Neutrophil (primary cell): ENCODE data around the gene OIP5.

Experiments
- H3K27ac ChIP-seq: fragments of 200-600 bp; sonication (generic); 2 replicates; pipeline ENCODE4 v1.5.1; 2016; ENCODE audit warnings: mild to moderate bottlenecking, moderate library complexity
- H3K27me3 ChIP-seq: fragments of 200-600 bp; sonication (generic); 2 replicates; pipeline ENCODE4 v1.6.0; 2016; ENCODE audit warnings: mild to moderate bottlenecking
- H3K36me3 ChIP-seq: fragments of 200-600 bp; sonication (generic); 2 replicates; pipeline ENCODE4 v1.5.1; 2017
- H3K4me1 ChIP-seq, 2 experiments: fragments of 200-600 bp in 1 of 2; sonication (generic) in 1 of 2; 1 replicate in 1 of 2; 2 replicates in 1 of 2; pipeline versions ENCODE4 v1.5.1 to v1.6.1; 2013 to 2016; ENCODE audit warnings: low read depth in 1 of 2, low read length in 1 of 2, mild to moderate bottlenecking in 1 of 2, moderate library complexity in 1 of 2; ENCODE audit not compliant: control insufficient read depth in 1 of 2, insufficient read depth in 1 of 2
- H3K4me3 ChIP-seq, 2 experiments: fragments of 200-600 bp in 1 of 2; sonication (generic) in 1 of 2; 1 replicate in 1 of 2; 2 replicates in 1 of 2; pipeline ENCODE4 v1.5.1; 2013 to 2016; ENCODE audit warnings: low read depth in 1 of 2, low read length in 1 of 2, mild to moderate bottlenecking in 1 of 2, moderate library complexity in 1 of 2
- H3K9me3 ChIP-seq: fragments of 200-600 bp; sonication (generic); 2 replicates; pipeline ENCODE4 v1.5.1; 2016
- CTCF ChIP-seq: fragments of 200-600 bp; sonication (generic); IDR thresholded peaks from 2 replicates; pipeline ENCODE4 v1.5.1; 2016; ENCODE audit warnings: antibody characterized with exemption

The OIP5 gene

GRCh38 chr15:41292521-41292920 is 39.9 kb downstream of the OIP5 start:
- Histone ChIP-seq H3K27me3 (no peaks in the 10 kb centered on the region), H3K4me3 (no peak overlapping the region), H3K27ac (peak overlapping the region; percentile 85), H3K36me3 (peaks cover 35% of the 10 kb centered on the region), H3K9me3 (no peaks in the 10 kb centered on the region), H3K4me1 (peaks cover 21 to 22% of the 10 kb centered on the region in 2 experiments)
- TF ChIP-seq CTCF: no peak

- TF ChIP-seq CTCF: no peak
- peaks cover 40% of the 10 kb centered on the region for H3K36me3 ChIP-seq
- H3K4me1 ChIP-seq: peaks cover 21 to 22% of the 10 kb centered on the region in 2 experiments
- H3K27me3 ChIP-seq: no peaks in the 10 kb centered on the region
- no peaks in the 10 kb centered on the region for H3K9me3 ChIP-seq
- H3K4me3 ChIP-seq: peak overlapping the region; percentile 4 to 10
- H3K27ac ChIP-seq: peak overlapping the region; percentile 85
Measured at GRCh38 chr15:41291065-41291631, 41.2 kb downstream of the OIP5 start.

DNA sequence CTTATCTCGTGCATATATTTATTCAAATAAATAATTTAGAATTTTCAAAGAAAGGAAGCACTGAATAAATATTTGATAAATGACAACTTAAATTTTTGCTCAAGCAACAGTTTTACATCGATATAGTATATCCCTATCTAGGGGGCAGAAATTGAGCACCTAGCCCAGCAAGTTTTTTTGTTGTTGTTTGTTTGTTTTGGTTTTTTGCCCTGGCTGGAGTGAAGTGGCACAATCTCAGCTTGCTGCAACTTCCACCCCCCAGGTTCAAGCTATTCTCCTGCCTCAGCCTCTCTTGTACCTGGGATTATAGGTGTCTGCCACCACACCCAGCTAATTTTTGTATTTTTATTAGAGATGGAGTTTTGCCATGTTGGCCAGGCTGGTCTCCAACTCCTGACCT is 42.4 kb downstream of the OIP5 start:
- Histone ChIP-seq H3K4me1 (peaks cover 27 to 32% of the 10 kb centered on the region in 2 experiments), H3K27me3 (no peaks in the 10 kb centered on the region), H3K36me3 (peaks cover 45% of the 10 kb centered on the region), H3K4me3 (no peak overlapping the region), H3K9me3 (no peaks in the 10 kb centered on the region), H3K27ac (peak overlapping the region; percentile 63)
- TF ChIP-seq CTCF: no peak

- H3K36me3 ChIP-seq: peaks cover 37% of the 10 kb centered on the region
- peaks cover 36 to 43% of the 10 kb centered on the region in 2 experiments for H3K4me1 ChIP-seq
- H3K27me3 ChIP-seq: no peaks in the 10 kb centered on the region
- H3K4me3 ChIP-seq: no peak overlapping the region
- no peaks in the 10 kb centered on the region for H3K9me3 ChIP-seq
- no peak overlapping the region for H3K27ac ChIP-seq
- no peak for TF ChIP-seq CTCF
Measured at GRCh38 chr15:41288464-41288863, 43.9 kb downstream of the OIP5 start.

GRCh38 chr15:41286665-41287333 is 45.6 kb downstream of the OIP5 start:
- H3K9me3 ChIP-seq: no peaks in the 10 kb centered on the region
- H3K4me3 ChIP-seq: no peak overlapping the region
- peak overlapping the region; percentile 5 for H3K27ac ChIP-seq
- H3K27me3 ChIP-seq: no peaks in the 10 kb centered on the region
- peaks cover 37 to 43% of the 10 kb centered on the region in 2 experiments for H3K4me1 ChIP-seq
- H3K36me3 ChIP-seq: peaks cover 37% of the 10 kb centered on the region
- no peak for TF ChIP-seq CTCF
